ENCODE results near the gene ADAMTS10.

GRCh38 chr19:8659905-8660304 is 49.4 kb upstream of the ADAMTS10 start:
- no peak for TF ChIP-seq ZNF263 (CRISPR knock-in tag; IDR thresholded peaks at IDR 0.05)
- no peak for TF ChIP-seq REPIN1 (CRISPR knock-in tag; IDR thresholded peaks at IDR 0.05; ENCODE audit: borderline replicate concordance, low read depth)
- no peak for TF ChIP-seq EP300 (IDR thresholded peaks at IDR 0.05; ENCODE audit: low read depth in 2 of 2, low read length in 2 of 2)
- no peak for TF ChIP-seq EP300 (CRISPR knock-in tag; IDR thresholded peaks at IDR 0.05; ENCODE audit: borderline replicate concordance)
- TF ChIP-seq PPARG (CRISPR knock-in tag; conservative IDR thresholded peaks at IDR 0.05) = no peak
- no peak for TF ChIP-seq ISL2 (CRISPR knock-in tag; IDR thresholded peaks at IDR 0.05)
- TF ChIP-seq EZH2 (conservative IDR thresholded peaks at IDR 0.05; ENCODE audit: low read depth, low read length) = no peak
- no peak for TF ChIP-seq FOXM1 (CRISPR knock-in tag; IDR thresholded peaks at IDR 0.05)

Data from HepG2 (cell line).